Right ventricle myocardium superior (tissue), 1 donor: Measurements from ENCODE around the gene NRXN3. TPM values are rescaled to one million over a fixed set of nuclear protein-coding genes. Genes with fewer than 3 reads are reported as not detected.

Experiments used
- ATAC-seq: fragments of 200-7000 bp; cut with Tn5 transposase; one replicate; pipeline ENCODE4 v1.9.1; 2020; ENCODE audit warnings: mild to moderate bottlenecking; ENCODE audit not compliant: poor library complexity
- DNase-seq: peaks from one replicate; pipeline ENCODE4 v3.0.0-alpha.2; 2020
- intact Hi-C: fragments of 100-400 bp; cut with DNase I; formaldehyde crosslinking; loops from one replicate; pipeline ENCODE4 v1.11.2; 2022
- total RNA-seq: library from RNA; stranded (reverse); fragmentation: NEBNext Ultra II Directional; extraction: Animal tissue kit (Norgen Biotek cat#: 25700); gene quantifications from one replicate; pipeline ENCODE4 v1.2.1, GENCODE V29; 2021
- donor health status: DM: no; HTN: yes; CAD: no; lungs with severe emphysema.

Gene NRXN3
- total RNA-seq, 1 donor from 2014 or later, result 1.3 TPM

GRCh38 chr14:79629411-79630287 lies 1459.5 kb downstream of the NRXN3 start:
- ATAC-seq (no peak), DNase-seq (no peak)
- intact Hi-C loops, result no loop called here

- DNase-seq (no peak), ATAC-seq (no peak)
- intact Hi-C loops, result no loop called here
Observed at GRCh38 chr14:79630288-79630960, 1460.3 kb downstream of the NRXN3 start.

- no peak for DNase-seq
- intact Hi-C loops, result no loop called here
- no peak for ATAC-seq
Observed at GRCh38 chr14:79631276-79631675, 1461.1 kb downstream of the NRXN3 start.

GRCh38 chr14:79638672-79639266 lies 1468.6 kb downstream of the NRXN3 start:
- intact Hi-C loops, result no loop called here
- DNase-seq (no peak), ATAC-seq (no peak)

- DNase-seq (no peak), ATAC-seq (no peak)
- intact Hi-C loops, result no loop called here
Observed at GRCh38 chr14:79639613-79640012, 1469.4 kb downstream of the NRXN3 start.

GRCh38 chr14:79641371-79641770 lies 1471.2 kb downstream of the NRXN3 start:
- ATAC-seq (no peak), DNase-seq (no peak)
- intact Hi-C loops, result no loop called here

GRCh38 chr14:79643132-79643531 lies 1473.0 kb downstream of the NRXN3 start:
- intact Hi-C loops, result no loop called here
- no peak for DNase-seq
- ATAC-seq, result no peak

GRCh38 chr14:79645753-79646362 lies 1475.7 kb downstream of the NRXN3 start:
- no peak for ATAC-seq
- intact Hi-C loops, result no loop called here
- DNase-seq, result no peak

- intact Hi-C loops, result no loop called here
- DNase-seq (no peak), ATAC-seq (no peak)
Observed at GRCh38 chr14:79649856-79650255, 1479.7 kb downstream of the NRXN3 start.

GRCh38 chr14:79652513-79653307 lies 1482.5 kb downstream of the NRXN3 start:
- no peak for ATAC-seq
- intact Hi-C loops, result no loop called here
- DNase-seq, result no peak

- intact Hi-C loops, result no loop called here
- DNase-seq, result no peak
- no peak for ATAC-seq
Observed at GRCh38 chr14:79656056-79656455, 1485.9 kb downstream of the NRXN3 start.

GRCh38 chr14:79656496-79656895 lies 1486.3 kb downstream of the NRXN3 start:
- no peak for ATAC-seq
- intact Hi-C loops, result no loop called here

GRCh38 chr14:79658221-79658620 lies 1488.0 kb downstream of the NRXN3 start:
- intact Hi-C loops, result no loop called here
- DNase-seq (no peak), ATAC-seq (no peak)

More at GRCh38 chr14:79656496-79656895, 1486.3 kb downstream of the NRXN3 start:
- DNase-seq, result no peak

GRCh38 chr14:79658769-79659168 lies 1488.6 kb downstream of the NRXN3 start:
- intact Hi-C loops, result no loop called here
- ATAC-seq, result no peak
- no peak for DNase-seq

GRCh38 chr14:79660053-79660939 lies 1490.1 kb downstream of the NRXN3 start:
- DNase-seq (no peak), ATAC-seq (no peak)
- intact Hi-C loops, result no loop called here

GRCh38 chr14:79661752-79662151 lies 1491.6 kb downstream of the NRXN3 start:
- no peak for ATAC-seq
- no peak for DNase-seq

GRCh38 chr14:79663453-79663852 lies 1493.3 kb downstream of the NRXN3 start:
- ATAC-seq, result no peak
- no peak for DNase-seq
- intact Hi-C loops, result no loop called here

More at GRCh38 chr14:79661752-79662151, 1491.6 kb downstream of the NRXN3 start:
- intact Hi-C loops, result no loop called here

- ATAC-seq, result no peak
- intact Hi-C loops, result no loop called here
- no peak for DNase-seq
Observed at GRCh38 chr14:79665556-79665955, 1495.4 kb downstream of the NRXN3 start.
